Stimulated activated naive CD4-positive, alpha-beta T cell treated with Interleukin-2 at 50 U/mL for 16 hours (primary cell): ENCODE results near the gene ACAP2.
"Not testable (repeated sequence)": the region's sequence is repeated elsewhere in the genome, so short reads cannot be mapped to it uniquely, and the experiment has no call there.

Experiments
- DNase-seq: peaks from one replicate; lab custom pipeline; 2025; lab: John Stamatoyannopoulos, UW

Gene ACAP2

GRCh38 chr3:195443391-195443989, 670 bp upstream of the ACAP2 start:
- DNase-seq: no peak

GRCh38 chr3:195441992-195442572, 738 bp downstream of the ACAP2 start:
- DNase-seq: peak; percentile 37

GRCh38 chr3:195441476-195441991, 1.3 kb downstream of the ACAP2 start:
- no peak for DNase-seq

- no peak for DNase-seq
Observed at GRCh38 chr3:195441051-195441450, 1.8 kb downstream of the ACAP2 start.

GRCh38 chr3:195440379-195440778, 2.4 kb downstream of the ACAP2 start:
- no peak for DNase-seq

- DNase-seq: no peak
Observed at GRCh38 chr3:195438371-195438770, 4.4 kb downstream of the ACAP2 start.

- no peak for DNase-seq
Observed at GRCh38 chr3:195425849-195426248, 17.0 kb downstream of the ACAP2 start.

GRCh38 chr3:195423818-195424217, 19.0 kb downstream of the ACAP2 start:
- DNase-seq: no peak

- DNase-seq: no peak
Observed at GRCh38 chr3:195421400-195421799, 21.4 kb downstream of the ACAP2 start.

GRCh38 chr3:195416795-195417194, 26.0 kb downstream of the ACAP2 start:
- no peak for DNase-seq

- DNase-seq: no peak
Observed at GRCh38 chr3:195411836-195412235, 31.0 kb downstream of the ACAP2 start.

- DNase-seq: no peak
Observed at GRCh38 chr3:195410546-195410945, 32.3 kb downstream of the ACAP2 start.

- DNase-seq: no peak
Observed at GRCh38 chr3:195407531-195408409, 35.0 kb downstream of the ACAP2 start.

- no peak for DNase-seq
Observed at GRCh38 chr3:195405651-195406050, 37.2 kb downstream of the ACAP2 start.

GRCh38 chr3:195403841-195404408, 38.9 kb downstream of the ACAP2 start:
- no peak for DNase-seq

- DNase-seq: no peak
Observed at GRCh38 chr3:195403244-195403643, 39.6 kb downstream of the ACAP2 start.

- no peak for DNase-seq
Observed at GRCh38 chr3:195401943-195402342, 40.9 kb downstream of the ACAP2 start.

- not testable (repeated sequence) for DNase-seq
Observed at GRCh38 chr3:195398460-195398859, 44.4 kb downstream of the ACAP2 start.

- no peak for DNase-seq
Observed at GRCh38 chr3:195397524-195397923, 45.3 kb downstream of the ACAP2 start.

GRCh38 chr3:195395208-195395816, 47.5 kb downstream of the ACAP2 start:
- DNase-seq: no peak

GRCh38 chr3:195394700-195395099, 48.1 kb downstream of the ACAP2 start:
- DNase-seq: no peak

- DNase-seq: no peak
Observed at GRCh38 chr3:195394024-195394423, 48.8 kb downstream of the ACAP2 start.
